CD4-positive, alpha-beta T cell (primary cell): ENCODE measurements around the gene EIF3D. TPM values are rescaled to one million over a fixed set of nuclear protein-coding genes. Genes with fewer than 3 reads are reported as not detected.
A peak's percentile ranks its signal among the peaks of the same experiment; 100 is the strongest.

Experiments used
- ATAC-seq: fragments of 200-7000 bp; cut with Tn5 transposase; one replicate; pipeline ENCODE4 v1.10.0; 2022; ENCODE audit warnings: mild to moderate bottlenecking; ENCODE audit not compliant: poor library complexity
- CTCF ChIA-PET: fragments of 350-600 bp; sonication (Branson Sonifier 250); formaldehyde crosslinking; loops from one replicate; lab custom pipeline; 2021; ENCODE audit warnings: antibody characterized with exemption, inconsistent platforms; lab: Charles Lee
- POLR2A ChIA-PET: fragments of 350-600 bp; sonication (Branson Sonifier 250); formaldehyde crosslinking; loops from one replicate; lab custom pipeline; 2021; ENCODE audit warnings: antibody characterized with exemption, inconsistent platforms; lab: Charles Lee
- DNase-seq, 14 experiments: peaks; one replicate each; pipeline ENCODE4 v3.0.0-alpha.2; 2013 to 2020; ENCODE audit warnings: mixed read lengths in 2 of 14
- H3K27ac ChIP-seq, 2 donors: one replicate each; pipeline versions ENCODE4 v1.5.1 to v1.7.0; 2013; ENCODE audit warnings: low read length in 2 of 2, low read depth in 1 of 2, mild to moderate bottlenecking in 1 of 2
- H3K27me3 ChIP-seq, 2 experiments: 1 replicate in 1 of 2; 2 replicates in 1 of 2; pipeline versions ENCODE4 v1.6.1 to v1.7.0; 2013; ENCODE audit warnings: low read length in 2 of 2, control low read depth in 1 of 2, mild to moderate bottlenecking in 1 of 2, moderate library complexity in 1 of 2; ENCODE audit not compliant: insufficient read depth in 2 of 2, control insufficient read depth in 1 of 2
- H3K36me3 ChIP-seq: one replicate; pipeline ENCODE4 v1.6.1; 2013; ENCODE audit warnings: low read length, control low read depth; ENCODE audit not compliant: insufficient read depth
- H3K4me1 ChIP-seq: one replicate; pipeline ENCODE4 v1.6.1; 2013; ENCODE audit warnings: low read length, control low read depth; ENCODE audit not compliant: insufficient read depth
- H3K4me3 ChIP-seq: one replicate; pipeline ENCODE4 v1.5.1; 2013; ENCODE audit warnings: mild to moderate bottlenecking, low read length, moderate library complexity
- H3K9me3 ChIP-seq, 2 experiments: 1 replicate in 1 of 2; 2 replicates in 1 of 2; pipeline versions ENCODE4 v1.6.1 to v1.7.0; 2013; ENCODE audit warnings: low read length in 2 of 2, mild to moderate bottlenecking in 2 of 2, control low read depth in 1 of 2, moderate library complexity in 1 of 2; ENCODE audit not compliant: control insufficient read depth in 1 of 2, insufficient read depth in 1 of 2
- H3K27ac Mint-ChIP-seq: one replicate; pipeline ENCODE4 v1.8.0; 2020; ENCODE audit warnings: mixed read lengths
- H3K27me3 Mint-ChIP-seq: one replicate; pipeline ENCODE4 v1.8.0; 2021; ENCODE audit warnings: mixed read lengths
- H3K36me3 Mint-ChIP-seq: one replicate; pipeline ENCODE4 v1.8.0; 2021; ENCODE audit warnings: low read depth, mixed read lengths
- H3K4me1 Mint-ChIP-seq: one replicate; pipeline ENCODE4 v1.8.0; 2021; ENCODE audit warnings: low read depth, mixed read lengths
- H3K4me3 Mint-ChIP-seq: one replicate; pipeline ENCODE4 v1.8.0; 2020; ENCODE audit warnings: mild to moderate bottlenecking, mixed read lengths
- H3K9me3 Mint-ChIP-seq: one replicate; pipeline ENCODE4 v1.8.0; 2020; ENCODE audit warnings: mixed read lengths
- CTCF ChIP-seq: fragments of 200-600 bp; IDR thresholded peaks from one replicate; pipeline ENCODE4 v1.8.0; 2022; ENCODE audit warnings: antibody characterized with exemption, mild to moderate bottlenecking
- intact Hi-C, 2 experiments: fragments of 100-400 bp; cut with DNase I in 1 of 2; cut with micrococcal nuclease in 1 of 2; formaldehyde crosslinking; loops; one replicate each; pipeline versions ENCODE4 v1.15.1 to v1.9.0; 2023 to 2025; cut with DNase I, micrococcal nuclease
- total RNA-seq, 174 experiments: library from RNA in 2 of 174; stranded (reverse) in 2 of 174; gene quantifications; one replicate each; pipeline ENCODE4 v1.2.3 and lab custom pipeline; 2021 to 2026

EIF3D gene
- total RNA-seq, 2 experiments from 2014 or later = 285 to 286 TPM

GRCh38 chr22:36505998-36506635 is 22.8 kb downstream of the EIF3D start:
- intact Hi-C loops = loop anchor here in 1 of 2 experiments (2.0 to 5.0 kb wide), 3 partner anchors 23 to 1109 kb away; partner anchors contain the start of gene EIF3D
- Histone ChIP-seq H3K9me3 (peaks cover 0 to 4% of the 10 kb centered on the region in 2 experiments), H3K27ac (no peak overlapping the region), H3K4me3 (peak overlapping the region; percentile 56), H3K36me3 (peaks cover 10% of the 10 kb centered on the region), H3K27me3 (no peaks in the 10 kb centered on the region), H3K4me1 (peaks cover 15% of the 10 kb centered on the region)
- DNase-seq (peak in 1 of 14 experiments; percentile 54), ATAC-seq (no peak)
- POLR2A ChIA-PET = interaction anchor here (1.0 to 1.8 kb wide), 6 partner anchors 12 to 267 kb away, joined by 3 to 27 read pairs (median 4); partner anchors contain the start of genes APOL2, EIF3D and TXN2
- H3K27me3 Mint-ChIP-seq = no peaks in the 10 kb centered on the region
- peaks cover 14% of the 10 kb centered on the region for H3K36me3 Mint-ChIP-seq
- no peak overlapping the region for H3K27ac Mint-ChIP-seq
- H3K9me3 Mint-ChIP-seq = no peaks in the 10 kb centered on the region
- peak overlapping the region; percentile 65 for H3K4me3 Mint-ChIP-seq
- peaks cover 10% of the 10 kb centered on the region for H3K4me1 Mint-ChIP-seq
- CTCF ChIA-PET = interaction anchor here (0.6 to 1.0 kb wide), 2 partner anchors 20 to 436 kb away, joined by 3 read pairs; no protein-coding TSS in a partner anchor
- TF ChIP-seq CTCF = no peak

- ChIA-PET POLR2A (no interaction called here), CTCF (no interaction called here)
- H3K27ac Mint-ChIP-seq = no peak overlapping the region
- TF ChIP-seq CTCF = no peak
- peaks cover 8% of the 10 kb centered on the region for H3K4me1 ChIP-seq
- peaks cover 10% of the 10 kb centered on the region for H3K36me3 Mint-ChIP-seq
- intact Hi-C loops = no loop called here
- H3K4me1 Mint-ChIP-seq = peaks cover 5% of the 10 kb centered on the region
- no peak overlapping the region for H3K27ac ChIP-seq
- DNase-seq (no peak), ATAC-seq (no peak)
- no peak overlapping the region for H3K4me3 ChIP-seq
- H3K9me3 ChIP-seq = no peaks in the 10 kb centered on the region
- H3K9me3 Mint-ChIP-seq = no peaks in the 10 kb centered on the region
- H3K4me3 Mint-ChIP-seq = no peak overlapping the region
- H3K27me3 ChIP-seq = no peaks in the 10 kb centered on the region
- H3K27me3 Mint-ChIP-seq = no peaks in the 10 kb centered on the region
- H3K36me3 ChIP-seq = no peaks in the 10 kb centered on the region
These were observed 30.9 kb downstream of the EIF3D start for GRCh38 chr22:36497910-36498665.

- Mint-ChIP-seq H3K9me3 (no peaks in the 10 kb centered on the region), H3K27ac (no peak overlapping the region), H3K4me1 (peaks cover 5% of the 10 kb centered on the region), H3K27me3 (no peaks in the 10 kb centered on the region), H3K36me3 (peaks cover 10% of the 10 kb centered on the region), H3K4me3 (no peak overlapping the region)
- H3K36me3 ChIP-seq = peaks cover 2% of the 10 kb centered on the region
- peaks cover 8% of the 10 kb centered on the region for H3K4me1 ChIP-seq
- ATAC-seq (peak; percentile 29), DNase-seq (peak in 3 of 14 experiments; percentile 18 to 64 (median 63))
- POLR2A ChIA-PET = interaction anchor here (0.8 kb wide), 2 partner anchors 12 to 13 kb away, joined by 3 to 4 read pairs; partner anchors contain the start of gene FOXRED2
- no peaks in the 10 kb centered on the region for H3K9me3 ChIP-seq
- no peak for TF ChIP-seq CTCF
- no peak overlapping the region for H3K4me3 ChIP-seq
- CTCF ChIA-PET = interaction anchor here (1.4 kb wide), 1 partner anchor 17 kb away, joined by 3 read pairs; no protein-coding TSS in a partner anchor
- no peak overlapping the region for H3K27ac ChIP-seq
- intact Hi-C loops = no loop called here
- no peaks in the 10 kb centered on the region for H3K27me3 ChIP-seq
These were observed 35.3 kb downstream of the EIF3D start for GRCh38 chr22:36493690-36494110.
